Astrocyte of the spinal cord (primary cell): ENCODE measurements around the gene DNM3.

Experiments
- DNase-seq: peaks from one replicate; pipeline ENCODE4 v3.0.0; 2011; ENCODE audit warnings: low read depth, low spot score
- H3K4me3 ChIP-seq: 2 replicates; pipeline ENCODE4 v1.5.1; 2011; ENCODE audit warnings: low read depth, mild to moderate bottlenecking, low read length, moderate library complexity
- CTCF ChIP-seq: IDR thresholded peaks from 2 replicates; pipeline ENCODE4 v1.5.1; 2012; ENCODE audit warnings: low read depth, mild to moderate bottlenecking, low read length, inconsistent platforms
- in situ Hi-C: cut with HindIII; loops from 2 replicates; pipeline ENCODE4 v1.10.0; 2017; ENCODE audit warnings: low sequenced_read_pairs

DNM3 gene

GRCh38 chr1:172341697-172342096, 500.4 kb downstream of the DNM3 start:
- in situ Hi-C loops, result no loop called here
- no peak overlapping the region for H3K4me3 ChIP-seq
- DNase-seq, result no peak
- TF ChIP-seq CTCF, result no peak

GRCh38 chr1:172342584-172343239, 501.4 kb downstream of the DNM3 start:
- TF ChIP-seq CTCF, result no peak
- in situ Hi-C loops, result no loop called here
- peak; percentile 17 for DNase-seq
- H3K4me3 ChIP-seq, result no peak overlapping the region

GRCh38 chr1:172343240-172344160, 502.2 kb downstream of the DNM3 start:
- no peak overlapping the region for H3K4me3 ChIP-seq
- in situ Hi-C loops, result no loop called here

GRCh38 chr1:172344444-172344843, 503.1 kb downstream of the DNM3 start:
- in situ Hi-C loops, result no loop called here
- TF ChIP-seq CTCF, result no peak
- DNase-seq, result no peak
- H3K4me3 ChIP-seq, result no peak overlapping the region

More at GRCh38 chr1:172343240-172344160, 502.2 kb downstream of the DNM3 start:
- no peak for TF ChIP-seq CTCF
- DNase-seq, result peak; percentile 93

- H3K4me3 ChIP-seq, result no peak overlapping the region
- no peak for DNase-seq
- TF ChIP-seq CTCF, result no peak
- in situ Hi-C loops, result no loop called here
Measured at GRCh38 chr1:172345077-172345476, 503.8 kb downstream of the DNM3 start.

GRCh38 chr1:172347416-172347815, 506.1 kb downstream of the DNM3 start:
- no peak overlapping the region for H3K4me3 ChIP-seq
- DNase-seq, result no peak
- TF ChIP-seq CTCF, result no peak
- in situ Hi-C loops, result no loop called here
